Neural cell (in vitro differentiated cells): ENCODE results near the gene KIF13A. TPM values are rescaled to one million over a fixed set of nuclear protein-coding genes. Genes with fewer than 3 reads are reported as not detected.

ENCODE experiments used
- H2AFZ ChIP-seq: fragments of 200-600, 300-800 bp; sonication (generic), shearing (Covaris generic); 2 replicates; pipeline ENCODE4 v1.6.0; 2014; ENCODE audit warnings: low read depth, mild to moderate bottlenecking, antibody characterized with exemption, low read length, moderate library complexity
- H3F3A ChIP-seq: fragments of 200-600 bp; shearing (Covaris generic); 2 replicates; pipeline ENCODE4 v1.6.1; 2016; ENCODE audit warnings: mild to moderate bottlenecking, moderate library complexity, mixed read lengths, antibody characterized with exemption, low read length; ENCODE audit not compliant: insufficient read depth, poor library complexity, severe bottlenecking
- H3K27ac ChIP-seq: fragments of 200-600, 300-800 bp; sonication (generic), shearing (Covaris generic); 2 replicates; pipeline ENCODE4 v1.5.1; 2014; ENCODE audit warnings: mild to moderate bottlenecking, low read length, moderate library complexity
- H3K27me3 ChIP-seq: fragments of 300-800, 200-600 bp; sonication (generic), shearing (Covaris generic); 2 replicates; pipeline ENCODE4 v1.6.0; 2014; ENCODE audit warnings: mild to moderate bottlenecking, low read depth, low read length, moderate library complexity; ENCODE audit not compliant: insufficient read depth
- H3K36me3 ChIP-seq: fragments of 300-800, 200-600 bp; sonication (generic), shearing (Covaris generic); 2 replicates; pipeline ENCODE4 v1.5.1; 2014; ENCODE audit warnings: mild to moderate bottlenecking, antibody characterized with exemption, low read length, moderate library complexity; ENCODE audit not compliant: insufficient read depth
- H3K4me2 ChIP-seq: fragments of 300-800, 200-600 bp; sonication (generic), shearing (Covaris generic); 2 replicates; pipeline ENCODE4 v1.6.0; 2014; ENCODE audit warnings: mild to moderate bottlenecking, low read length
- H3K4me3 ChIP-seq: fragments of 300-800, 200-600 bp; sonication (generic), shearing (Covaris generic); 2 replicates; pipeline ENCODE4 v1.5.1; 2014; ENCODE audit warnings: mild to moderate bottlenecking, low read length, moderate library complexity
- H3K79me2 ChIP-seq: fragments of 200-600 bp; shearing (Covaris generic); replicated peaks from 2 replicates; pipeline ENCODE4 v1.6.0; 2014; ENCODE audit warnings: mild to moderate bottlenecking, low read length, moderate library complexity; ENCODE audit not compliant: insufficient read depth
- H3K9ac ChIP-seq: fragments of 300-800, 200-600 bp; sonication (generic), shearing (Covaris generic); 2 replicates; pipeline ENCODE4 v1.6.1; 2016; ENCODE audit warnings: mild to moderate bottlenecking, low read length, mixed read lengths
- H3K9me2 ChIP-seq: fragments of 200-600 bp; shearing (Covaris generic); 2 replicates; pipeline ENCODE4 v1.6.1; 2016; ENCODE audit warnings: mild to moderate bottlenecking, low read length, mixed read lengths; ENCODE audit not compliant: insufficient read depth
- H3K9me3 ChIP-seq: fragments of 200-600, 300-800 bp; sonication (generic), shearing (Covaris generic); 2 replicates; pipeline ENCODE4 v1.6.1; 2016; ENCODE audit warnings: mild to moderate bottlenecking, mixed run types, low read length, moderate library complexity, mixed read lengths
- H4K20me1 ChIP-seq: fragments of 200-600 bp; shearing (Covaris generic); 2 replicates; pipeline ENCODE4 v1.6.1; 2016; ENCODE audit warnings: mild to moderate bottlenecking, mixed run types; ENCODE audit not compliant: insufficient read depth
- CTCF ChIP-seq: fragments of 450-650 bp; IDR thresholded peaks from 2 replicates; pipeline ENCODE4 v1.5.1; 2014; ENCODE audit warnings: antibody characterized with exemption, mild to moderate bottlenecking, moderate library complexity; ENCODE audit not compliant: poor library complexity, severe bottlenecking
- EP300 ChIP-seq: fragments of 450-650 bp; conservative IDR thresholded peaks from 2 replicates; pipeline ENCODE4 v1.6.1; 2014; ENCODE audit warnings: antibody characterized with exemption, mild to moderate bottlenecking, moderate library complexity; ENCODE audit not compliant: poor library complexity, severe bottlenecking
- EZH2 ChIP-seq: fragments of 200-600, 300-800 bp; shearing (Covaris generic), sonication (generic); IDR thresholded peaks from 2 replicates; pipeline ENCODE4 v1.6.1; 2014; ENCODE audit warnings: antibody characterized with exemption, low read length, borderline replicate concordance, mild to moderate bottlenecking; ENCODE audit not compliant: insufficient read depth, poor library complexity, severe bottlenecking
- MXI1 ChIP-seq: fragments of 450-650 bp; conservative IDR thresholded peaks from 2 replicates; pipeline ENCODE4 v1.6.1; 2014; ENCODE audit warnings: antibody characterized with exemption, mild to moderate bottlenecking; ENCODE audit not compliant: poor library complexity, severe bottlenecking
- POLR2AphosphoS5 ChIP-seq: IDR thresholded peaks from 2 replicates; pipeline ENCODE4 v1.6.1; 2012
- RAD21 ChIP-seq: fragments of 450-650 bp; conservative IDR thresholded peaks from 2 replicates; pipeline ENCODE4 v1.6.1; 2014; ENCODE audit warnings: antibody characterized with exemption, mild to moderate bottlenecking, moderate library complexity
- REST ChIP-seq: IDR thresholded peaks from 2 replicates; pipeline ENCODE4 v1.6.1; 2012; ENCODE audit warnings: borderline replicate concordance
- SMC3 ChIP-seq: fragments of 450-650 bp; conservative IDR thresholded peaks from 2 replicates; pipeline ENCODE4 v1.6.1; 2014; ENCODE audit warnings: antibody characterized with exemption, mild to moderate bottlenecking, moderate library complexity; ENCODE audit not compliant: poor library complexity
- TAF1 ChIP-seq: IDR thresholded peaks from 2 replicates; pipeline ENCODE4 v1.6.1; 2012; ENCODE audit warnings: low read depth
- polyA plus RNA-seq: library from polyadenylated mRNA; depleted of rRNA; stranded (reverse); fragments of >200 nt; gene quantifications from 2 replicates; pipeline ENCODE4 v1.2.3, GENCODE V29; 2014

KIF13A gene
- polyA plus RNA-seq, 1 donor from 2014 or later, result 9.4 TPM

GRCh38 chr6:17900011-17900410, 87.4 kb downstream of the KIF13A start:
- H2AFZ ChIP-seq, result no peak overlapping the region
- peaks cover 8% of the 10 kb centered on the region for H3K9me3 ChIP-seq
- TF ChIP-seq POLR2AphosphoS5 (no peak), SMC3 (no peak), CTCF (no peak), TAF1 (no peak), EZH2 (no peak), MXI1 (no peak), RAD21 (no peak), EP300 (no peak), REST (no peak)
- H3F3A ChIP-seq, result no peaks in the 10 kb centered on the region
- H4K20me1 ChIP-seq, result no peaks in the 10 kb centered on the region
- H3K27me3 ChIP-seq, result no peaks in the 10 kb centered on the region
- no peaks in the 10 kb centered on the region for H3K9me2 ChIP-seq
- H3K4me3 ChIP-seq, result no peak overlapping the region
- H3K27ac ChIP-seq, result no peak overlapping the region
- H3K36me3 ChIP-seq, result no peaks in the 10 kb centered on the region
- H3K79me2 ChIP-seq, result no peaks in the 10 kb centered on the region
- no peak overlapping the region for H3K4me2 ChIP-seq
- no peak overlapping the region for H3K9ac ChIP-seq

GRCh38 chr6:17899491-17899890, 87.9 kb downstream of the KIF13A start:
- Histone ChIP-seq H3K4me2 (no peak overlapping the region), H3K79me2 (no peaks in the 10 kb centered on the region), H3K9ac (no peak overlapping the region), H3K9me2 (no peaks in the 10 kb centered on the region), H3K36me3 (peaks cover 3% of the 10 kb centered on the region), H3K9me3 (peaks cover 12% of the 10 kb centered on the region), H2AFZ (no peak overlapping the region), H3K27ac (no peak overlapping the region), H3K4me3 (no peak overlapping the region), H3K27me3 (no peaks in the 10 kb centered on the region), H4K20me1 (no peaks in the 10 kb centered on the region), H3F3A (no peaks in the 10 kb centered on the region)
- TF ChIP-seq POLR2AphosphoS5 (no peak), SMC3 (no peak), RAD21 (no peak), REST (no peak), EZH2 (no peak), CTCF (no peak), MXI1 (no peak), EP300 (no peak), TAF1 (no peak)
